Type B pancreatic cell (in vitro differentiated cells): ENCODE measurements around the gene SH3GLB1. TPM values are rescaled to one million over a fixed set of nuclear protein-coding genes. Genes with fewer than 3 reads are reported as not detected.

Experiments used
- DNase-seq: peaks from one replicate; pipeline ENCODE4 v3.0.0; 2021; ENCODE audit warnings: mixed read lengths; ENCODE audit not compliant: unreplicated experiment; ENCODE audit errors: extremely low spot score
- H3K27ac Mint-ChIP-seq: 2 replicates; pipeline ENCODE4 v1.8.0; 2021; ENCODE audit warnings: mild to moderate bottlenecking, mixed read lengths
- H3K27me3 Mint-ChIP-seq: 2 replicates; pipeline ENCODE4 v1.8.0; 2021; ENCODE audit warnings: mixed read lengths
- H3K36me3 Mint-ChIP-seq: 2 replicates; pipeline ENCODE4 v1.8.0; 2021; ENCODE audit warnings: mixed read lengths
- H3K4me1 Mint-ChIP-seq: one replicate; pipeline ENCODE4 v1.8.0; 2021; ENCODE audit warnings: mixed read lengths; ENCODE audit not compliant: unreplicated experiment
- H3K4me3 Mint-ChIP-seq: 2 replicates; pipeline ENCODE4 v1.8.0; 2021; ENCODE audit warnings: mild to moderate bottlenecking, mixed read lengths
- H3K9me3 Mint-ChIP-seq: 2 replicates; pipeline ENCODE4 v1.8.0; 2021; ENCODE audit warnings: mixed read lengths
- CTCF ChIP-seq: fragments of 200-600 bp; sonication (generic); conservative IDR thresholded peaks from 2 replicates; pipeline ENCODE4 v1.5.0; 2021; ENCODE audit warnings: antibody characterized with exemption, mild to moderate bottlenecking
- total RNA-seq: library from RNA; stranded (reverse); gene quantifications from 2 replicates; pipeline ENCODE4 v1.2.1, GENCODE V29; 2021; ENCODE audit warnings: low replicate concordance

Gene SH3GLB1
- total RNA-seq, 1 donor from 2014 or later: 52.6 TPM

GRCh38 chr1:86757272-86757984 is 53.1 kb downstream of the SH3GLB1 start:
- Mint-ChIP-seq H3K27me3 (peaks cover 20% of the 10 kb centered on the region), H3K4me3 (no peak overlapping the region), H3K4me1 (no peaks in the 10 kb centered on the region), H3K27ac (no peak overlapping the region), H3K9me3 (no peaks in the 10 kb centered on the region), H3K36me3 (no peaks in the 10 kb centered on the region)
- no peak for TF ChIP-seq CTCF
- no peak for DNase-seq

- DNase-seq: no peak
- Mint-ChIP-seq H3K4me1 (no peaks in the 10 kb centered on the region), H3K27ac (no peak overlapping the region), H3K4me3 (no peak overlapping the region), H3K9me3 (no peaks in the 10 kb centered on the region), H3K27me3 (peaks cover 17% of the 10 kb centered on the region), H3K36me3 (no peaks in the 10 kb centered on the region)
- no peak for TF ChIP-seq CTCF
Observed at GRCh38 chr1:86758570-86758969, 54.2 kb downstream of the SH3GLB1 start.

- Mint-ChIP-seq H3K4me1 (peaks cover 3% of the 10 kb centered on the region), H3K27me3 (peaks cover 17% of the 10 kb centered on the region), H3K36me3 (no peaks in the 10 kb centered on the region), H3K9me3 (no peaks in the 10 kb centered on the region), H3K27ac (no peak overlapping the region), H3K4me3 (no peak overlapping the region)
- TF ChIP-seq CTCF: no peak
- DNase-seq: no peak
Observed at GRCh38 chr1:86760199-86760598, 55.8 kb downstream of the SH3GLB1 start.

GRCh38 chr1:86762336-86762735 is 58.0 kb downstream of the SH3GLB1 start:
- no peak for TF ChIP-seq CTCF
- no peak overlapping the region for H3K27ac Mint-ChIP-seq
- H3K27me3 Mint-ChIP-seq: peaks cover 19% of the 10 kb centered on the region
- H3K36me3 Mint-ChIP-seq: no peaks in the 10 kb centered on the region
- peaks cover 3% of the 10 kb centered on the region for H3K4me1 Mint-ChIP-seq
- no peak for DNase-seq
- peaks cover 6% of the 10 kb centered on the region for H3K9me3 Mint-ChIP-seq
- no peak overlapping the region for H3K4me3 Mint-ChIP-seq

GRCh38 chr1:86764523-86764922 is 60.1 kb downstream of the SH3GLB1 start:
- Mint-ChIP-seq H3K27me3 (peaks cover 33% of the 10 kb centered on the region), H3K9me3 (peaks cover 8% of the 10 kb centered on the region), H3K4me1 (peaks cover 3% of the 10 kb centered on the region), H3K4me3 (no peak overlapping the region), H3K36me3 (no peaks in the 10 kb centered on the region), H3K27ac (no peak overlapping the region)
- no peak for TF ChIP-seq CTCF
- DNase-seq: no peak
